H1 (cell line): ENCODE results near the gene LSR. TPM values are rescaled to one million over a fixed set of nuclear protein-coding genes. Genes with fewer than 3 reads are reported as not detected.

ENCODE experiments used
- CTCF ChIA-PET: fragments of 300-600 bp; sonication (Branson Sonifier 250); formaldehyde crosslinking; loops from one replicate; lab custom pipeline; 2021; ENCODE audit not compliant: partially characterized antibody; lab: Charles Lee
- POLR2A ChIA-PET: fragments of 300-600 bp; sonication (Branson Sonifier 250); formaldehyde crosslinking; loops from one replicate; lab custom pipeline; 2021; ENCODE audit warnings: inconsistent platforms; ENCODE audit not compliant: partially characterized antibody; lab: Charles Lee
- DNase-seq, 2 experiments: peaks; one replicate each; pipeline versions ENCODE4 v3.0.0 to v3.0.0-alpha.2; 2010 to 2022; ENCODE audit warnings: low spot score in 2 of 2, low read depth in 1 of 2, mixed read lengths in 1 of 2
- FAIRE-seq: peaks from 2 replicates; lab custom pipeline; 2011; peaks lifted over from hg19 to GRCh38; lab: Jason Lieb, UNC
- H2AFZ ChIP-seq: 2 replicates; pipeline ENCODE4 v1.8.1; 2012; ENCODE audit warnings: low read length, inconsistent platforms
- H2AK5ac ChIP-seq: 2 replicates; pipeline ENCODE4 v1.6.1; 2013; ENCODE audit warnings: low read depth, low read length
- H2BK120ac ChIP-seq: replicated peaks from 2 replicates; pipeline ENCODE3; 2013; ENCODE audit warnings: low read depth, low read length, inconsistent platforms
- H2BK12ac ChIP-seq: 2 replicates; pipeline ENCODE4 v1.6.1; 2013; ENCODE audit warnings: low read depth, low read length
- H2BK15ac ChIP-seq: 2 replicates; pipeline ENCODE4 v1.6.1; 2013; ENCODE audit warnings: low read length
- H2BK20ac ChIP-seq: 2 replicates; pipeline ENCODE4 v1.6.1; 2013; ENCODE audit warnings: low read length
- H2BK5ac ChIP-seq: 2 replicates; pipeline ENCODE4 v1.6.1; 2013; ENCODE audit warnings: low read depth, low read length
- H3K14ac ChIP-seq: 2 replicates; pipeline ENCODE4 v1.6.1; 2013; ENCODE audit warnings: inconsistent platforms; ENCODE audit not compliant: insufficient read length
- H3K18ac ChIP-seq: 2 replicates; pipeline ENCODE4 v1.6.1; 2013; ENCODE audit warnings: low read length; ENCODE audit errors: extremely low read depth
- H3K23ac ChIP-seq: 2 replicates; pipeline ENCODE4 v1.6.1; 2013; ENCODE audit warnings: inconsistent platforms; ENCODE audit not compliant: insufficient read length
- H3K23me2 ChIP-seq: 2 replicates; pipeline ENCODE4 v1.6.1; 2013; ENCODE audit warnings: low read depth, low read length
- H3K27ac ChIP-seq: 2 replicates; pipeline ENCODE4 v1.6.1; 2011; ENCODE audit warnings: low read depth, low read length, inconsistent platforms
- H3K27me3 ChIP-seq, 4 experiments: replicated peaks in 1 of 4; 1 replicate in 1 of 4; 2 replicates in 3 of 4; pipeline versions ENCODE4 v1.6.1 to v1.8.1; 2011 to 2013; ENCODE audit warnings: low read length in 3 of 4, mild to moderate bottlenecking in 3 of 4, inconsistent platforms in 2 of 4, mixed read lengths in 2 of 4, moderate library complexity in 1 of 4; ENCODE audit not compliant: control insufficient read depth in 3 of 4, insufficient read depth in 3 of 4; ENCODE audit errors: extremely low read depth in 1 of 4
- H3K36me3 ChIP-seq, 4 experiments: 2 replicates each; pipeline versions ENCODE4 v1.6.1 to v1.8.1; 2011 to 2013; ENCODE audit warnings: mild to moderate bottlenecking in 4 of 4, low read length in 3 of 4, moderate library complexity in 2 of 4, control low read depth in 1 of 4, inconsistent platforms in 1 of 4; ENCODE audit not compliant: insufficient read depth in 4 of 4, control insufficient read depth in 2 of 4
- H3K4ac ChIP-seq: replicated peaks from 2 replicates; pipeline ENCODE3; 2013; ENCODE audit warnings: low read length, low read depth, mixed read lengths, inconsistent platforms; ENCODE audit not compliant: insufficient read length
- H3K4me1 ChIP-seq, 4 experiments: replicated peaks in 1 of 4; 1 replicate in 1 of 4; 2 replicates in 3 of 4; pipeline versions ENCODE4 v1.6.1 to v1.8.1; 2011 to 2013; ENCODE audit warnings: low read length in 3 of 4, inconsistent platforms in 2 of 4, mixed read lengths in 1 of 4; ENCODE audit not compliant: insufficient read depth in 4 of 4, control insufficient read depth in 3 of 4
- H3K4me2 ChIP-seq, 2 experiments: 2 replicates each; pipeline versions ENCODE4 v1.6.1 to v1.8.1; 2011 to 2013; ENCODE audit warnings: low read depth in 2 of 2, low read length in 2 of 2, control low read depth in 1 of 2, inconsistent platforms in 1 of 2, mild to moderate bottlenecking in 1 of 2; ENCODE audit not compliant: insufficient read depth in 1 of 2
- H3K4me3 ChIP-seq, 4 experiments: fragments of 200-600, 300-600 bp in 1 of 4; sonication (generic), shearing (Covaris generic), sonication (Bioruptor Twin) in 1 of 4; 2 replicates each; pipeline versions ENCODE4 v1.5.1 to v1.8.1; 2011 to 2016; ENCODE audit warnings: low read length in 4 of 4, low read depth in 3 of 4, control low read depth in 2 of 4, inconsistent platforms in 2 of 4, mild to moderate bottlenecking in 2 of 4, mixed read lengths in 1 of 4, moderate library complexity in 1 of 4; ENCODE audit not compliant: insufficient read depth in 2 of 4; ENCODE audit errors: extremely low read depth in 1 of 4
- H3K56ac ChIP-seq: replicated peaks from 2 replicates; pipeline ENCODE3; 2013; ENCODE audit warnings: low read depth, mild to moderate bottlenecking, mixed read lengths, low read length, inconsistent platforms; ENCODE audit not compliant: insufficient read length
- H3K79me1 ChIP-seq: 2 replicates; pipeline ENCODE4 v1.6.1; 2013; ENCODE audit warnings: low read depth, low read length, control low read depth
- H3K79me2 ChIP-seq, 2 experiments: 2 replicates each; pipeline versions ENCODE4 v1.6.1 to v1.8.1; 2012 to 2013; ENCODE audit warnings: low read length in 2 of 2, mild to moderate bottlenecking in 2 of 2, inconsistent platforms in 1 of 2; ENCODE audit not compliant: insufficient read depth in 2 of 2, control insufficient read depth in 1 of 2
- H3K9ac ChIP-seq, 4 experiments: replicated peaks in 1 of 4; 1 replicate in 1 of 4; 2 replicates in 3 of 4; pipeline versions ENCODE4 v1.6.1 to v1.8.1; 2011 to 2013; ENCODE audit warnings: low read depth in 3 of 4, low read length in 3 of 4, control low read depth in 2 of 4, mild to moderate bottlenecking in 2 of 4, moderate library complexity in 2 of 4, inconsistent platforms in 1 of 4; ENCODE audit errors: extremely low read depth in 1 of 4
- H3K9me3 ChIP-seq, 2 experiments: 2 replicates each; pipeline versions ENCODE4 v1.6.1 to v1.8.1; 2012 to 2013; ENCODE audit warnings: mild to moderate bottlenecking in 2 of 2, moderate library complexity in 2 of 2, control low read depth in 1 of 2, inconsistent platforms in 1 of 2, low read depth in 1 of 2, low read length in 1 of 2, mixed read lengths in 1 of 2; ENCODE audit not compliant: insufficient read depth in 2 of 2
- H4K20me1 ChIP-seq, 2 experiments: replicated peaks in 1 of 2; 2 replicates each; pipeline versions ENCODE3 to v1.8.1; 2011 to 2013; ENCODE audit warnings: inconsistent platforms in 2 of 2, low read length in 2 of 2, mild to moderate bottlenecking in 1 of 2; ENCODE audit not compliant: insufficient read depth in 2 of 2, control insufficient read depth in 1 of 2
- H4K5ac ChIP-seq: 2 replicates; pipeline ENCODE4 v1.6.1; 2013; ENCODE audit warnings: low read length, low read depth, mixed read lengths, inconsistent platforms; ENCODE audit not compliant: insufficient read length
- H4K8ac ChIP-seq: 2 replicates; pipeline ENCODE4 v1.8.0; 2013; ENCODE audit warnings: mild to moderate bottlenecking, moderate library complexity, low read length, inconsistent platforms; ENCODE audit not compliant: insufficient read depth; ENCODE audit errors: extremely low read depth
- H4K91ac ChIP-seq: replicated peaks from 2 replicates; pipeline ENCODE3; 2013; ENCODE audit warnings: low read length, mixed read lengths, inconsistent platforms; ENCODE audit not compliant: insufficient read length
- BRCA1 ChIP-seq: IDR thresholded peaks from 2 replicates; pipeline ENCODE4 v1.6.1; 2012; ENCODE audit warnings: low read depth, low read length, improper control_type of control experiment
- CHD2 ChIP-seq: IDR thresholded peaks from 2 replicates; pipeline ENCODE4 v1.6.1; 2012; ENCODE audit warnings: low read length, improper control_type of control experiment
- CREB1 ChIP-seq: IDR thresholded peaks from 2 replicates; pipeline ENCODE4 v1.6.1; 2012; ENCODE audit warnings: inconsistent platforms
- GABPA ChIP-seq: IDR thresholded peaks from 2 replicates; pipeline ENCODE4 v1.6.1; 2011; ENCODE audit warnings: mild to moderate bottlenecking, low read length, moderate library complexity, borderline replicate concordance; ENCODE audit not compliant: insufficient read depth
- HDAC2 ChIP-seq, 2 experiments: fragments of 300-600 bp in 1 of 2; sonication (generic) in 1 of 2; IDR thresholded peaks; 2 replicates each; pipeline ENCODE4 v1.6.1; 2011 to 2012; ENCODE audit warnings: low read depth in 2 of 2, low read length in 2 of 2, mild to moderate bottlenecking in 2 of 2, moderate library complexity in 2 of 2, borderline replicate concordance in 1 of 2, inconsistent platforms in 1 of 2
- KDM1A ChIP-seq: fragments of 200-600, 300-600 bp; sonication (generic); IDR thresholded peaks from 2 replicates; pipeline ENCODE4 v1.7.1; 2016; ENCODE audit warnings: mild to moderate bottlenecking, low read length, borderline replicate concordance
- POU5F1 ChIP-seq: IDR thresholded peaks from 2 replicates; pipeline ENCODE4 v1.6.1; 2011; ENCODE audit warnings: low read depth, mild to moderate bottlenecking, low read length, moderate library complexity
- RAD21 ChIP-seq, 2 experiments: IDR thresholded peaks in 1 of 2; conservative IDR thresholded peaks in 1 of 2; 2 replicates each; pipeline ENCODE4 v1.6.1; 2011; ENCODE audit warnings: low read depth in 2 of 2, low read length in 2 of 2, improper control_type of control experiment in 1 of 2, inconsistent platforms in 1 of 2, mild to moderate bottlenecking in 1 of 2, moderate library complexity in 1 of 2
- SP2 ChIP-seq: IDR thresholded peaks from 2 replicates; pipeline ENCODE4 v1.6.1; 2012; ENCODE audit warnings: mild to moderate bottlenecking, low read length, inconsistent platforms
- TBP ChIP-seq: IDR thresholded peaks from 2 replicates; pipeline ENCODE4 v1.6.1; 2011; ENCODE audit warnings: low read depth, low read length, improper control_type of control experiment
- ZNF274 ChIP-seq: IDR thresholded peaks from 2 replicates; pipeline ENCODE4 v1.7.0; 2012; ENCODE audit warnings: low read length, borderline replicate concordance; ENCODE audit errors: extremely low read depth
- WGBS, 2 experiments: shearing (Covaris generic) in 1 of 2; methylation state at CpG; one replicate each; pipeline versions ENCODE4 v1.1.6 to v1.1.7; 2013 to 2015; ENCODE audit warnings: low lambda C conversion rate in 2 of 2, mixed read lengths in 2 of 2, inconsistent platforms in 1 of 2, low coverage in 1 of 2, missing lambda C conversion rate in 1 of 2; ENCODE audit not compliant: insufficient replicate concordance in 2 of 2, insufficient coverage in 1 of 2, insufficient read length in 1 of 2; ENCODE audit errors: extremely low coverage in 1 of 2, missing lambda C conversion rate in 1 of 2; 5-methylcytosine and 5-hydroxymethylcytosine counted together
- polyA plus RNA-seq, 7 experiments: library from polyadenylated mRNA; depleted of rRNA in 3 of 7; stranded (reverse) in 5 of 7; unstranded in 2 of 7; fragments of >200 nt in 5 of 7; fragments of 200-250 nt in 2 of 7; gene quantifications; 1 replicate in 5 of 7; 2 replicates in 1 of 7; 4 replicates in 1 of 7; pipeline versions ENCODE4 v1.2.1 to v1.2.3, GENCODE V29; 2011 to 2013; ENCODE audit warnings: missing spikeins in 2 of 7, mixed read lengths in 2 of 7
- total RNA-seq: library from RNA; stranded (reverse); fragmentation: NEBNext Ultra II Directional; extraction: Animal tissue kit (Norgen Biotek cat#: 25700); gene quantifications from 2 replicates; pipeline ENCODE4 v1.2.1, GENCODE V29; 2021
- TF ChIP-seq, protein P1 (sequence below): IDR thresholded peaks from 2 replicates; pipeline ENCODE4 v1.6.1; 2011; ENCODE audit warnings: low read depth, mild to moderate bottlenecking, low read length; ENCODE audit not compliant: insufficient read depth

LSR gene
- total and polyA plus RNA-seq, 2 of the 8 experiments (the other 6 are each of a cell fraction or from before 2014, with no cell fraction given), result 159 to 186 TPM

DNA sequence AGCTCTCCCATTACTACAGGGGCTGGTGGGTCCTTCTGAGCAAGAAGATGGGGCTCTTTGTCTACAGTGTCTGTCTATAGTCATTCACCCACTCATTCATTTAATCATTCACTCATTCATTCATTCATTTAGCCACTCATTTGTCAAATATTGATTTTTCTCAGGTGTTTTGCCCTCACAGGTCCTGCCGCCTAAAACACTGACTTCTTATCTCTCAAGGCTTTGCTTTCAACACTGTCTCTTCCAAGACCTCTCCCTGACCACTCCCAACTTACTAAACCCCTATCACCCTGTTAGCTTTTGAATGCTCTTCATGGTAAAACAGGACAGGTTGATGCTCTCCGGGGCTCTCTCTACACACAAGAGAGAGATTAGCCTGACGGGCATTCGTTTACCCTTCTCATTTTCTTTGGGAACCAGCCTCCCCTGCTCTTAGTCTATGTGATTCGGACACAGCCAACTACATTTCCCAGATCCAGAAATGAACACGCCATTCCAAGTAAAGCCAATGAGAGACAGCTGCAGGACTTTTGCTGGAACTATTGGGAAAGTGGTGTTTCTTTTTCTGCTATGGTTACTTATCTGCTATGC is 43.0 kb upstream of the LSR start:
- FAIRE-seq, result no peak
- no peak overlapping the region for H3K56ac ChIP-seq
- TF ChIP-seq TBP (no peak), SP2 (no peak), GABPA (no peak), CREB1 (no peak), KDM1A (no peak), ZNF274 (no peak), HDAC2 (IDR thresholded peaks at IDR 0.05; ENCODE audit: borderline replicate concordance in 1 of 2, low read depth in 2 of 2, low read length in 2 of 2) (no peak), RAD21 (IDR thresholded peaks at IDR 0.05 in 1 of 2, conservative IDR thresholded peaks at IDR 0.05 in 1 of 2; ENCODE audit: low read depth in 2 of 2, low read length in 2 of 2) (no peak), POU5F1 (no peak), BRCA1 (no peak), CHD2 (no peak)
- TF ChIP-seq, protein P1, sequence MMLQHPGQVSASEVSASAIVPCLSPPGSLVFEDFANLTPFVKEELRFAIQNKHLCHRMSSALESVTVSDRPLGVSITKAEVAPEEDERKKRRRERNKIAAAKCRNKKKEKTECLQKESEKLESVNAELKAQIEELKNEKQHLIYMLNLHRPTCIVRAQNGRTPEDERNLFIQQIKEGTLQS, result no peak

More for the DNA sequence above, 43.0 kb upstream of the LSR start:
- Histone ChIP-seq H3K23me2 (no peaks in the 10 kb centered on the region; the same call in 1 of the 2 replicates), H3K14ac (no peak overlapping the region), H3K27ac (no peak overlapping the region), H3K36me3 (no peaks in the 10 kb centered on the region; a peak in 1 of 8 replicates), H2BK5ac (peak overlapping the region; percentile 88), H3K27me3 (no peaks in the 10 kb centered on the region), H4K8ac (no peak overlapping the region), H3K9me3 (no peaks in the 10 kb centered on the region), H2AK5ac (no peak overlapping the region), H3K4me1 (peaks cover 9 to 30% (median 16%) of the 10 kb centered on the region in 4 experiments), H3K79me1 (no peaks in the 10 kb centered on the region), H3K9ac (no peak overlapping the region), H3K4me2 (0 out of 4 replicates have a peak overlapping the region, but pooled peaks of 1 of the 2 experiments have one; percentile 3), H2BK20ac (peak overlapping the region; percentile 57; the same call in 1 of the 2 replicates), H4K91ac (peak overlapping the region; percentile 18), H3K23ac (no peak overlapping the region), H2BK15ac (no peak overlapping the region; the same call in 1 of the 2 replicates), H4K5ac (no peak overlapping the region), H2BK120ac (peak overlapping the region; percentile 18), H3K18ac (peak overlapping the region; percentile 33), H2AFZ (peak overlapping the region; percentile 82), H3K79me2 (no peaks in the 10 kb centered on the region), H3K4me3 (no peak overlapping the region), H2BK12ac (no peak overlapping the region), H4K20me1 (no peaks in the 10 kb centered on the region), H3K4ac (no peak overlapping the region)
- ChIA-PET POLR2A (interaction anchor here (1.0 to 1.7 kb wide), 4 partner anchors 15 to 305 kb away, joined by 3 to 5 read pairs (median 3); no protein-coding TSS in a partner anchor), CTCF (interaction anchor here (0.8 to 1.1 kb wide), 2 partner anchors 32 to 151 kb away, joined by 3 read pairs; no protein-coding TSS in a partner anchor)
- WGBS, 2 experiments, result 86% methylated on average over 6 of the region's 6 CpGs; no CpG with 5 or more reads in 1 of the 2 experiments
- no peak for DNase-seq
